Motor neuron (in vitro differentiated cells): ENCODE data around the gene REEP3. TPM values are rescaled to one million over a fixed set of nuclear protein-coding genes. Genes with fewer than 3 reads are reported as not detected.

ENCODE experiments used
- ATAC-seq, 8 experiments: fragments of 200-7000 bp; cut with Tn5 transposase; replicated peaks in 6 of 8; 2 replicates each; pipeline ENCODE4 v1.8.0; 2021; ENCODE audit warnings: mild to moderate bottlenecking in 8 of 8, moderate library complexity in 8 of 8
- H3K27ac ChIP-seq, 2 donors: fragments of 250-450 bp; sonication (Bioruptor Pico); 2 replicates each; pipeline ENCODE4 v1.9.0; 2021; ENCODE audit warnings: antibody characterized with exemption in 2 of 2, mild to moderate bottlenecking in 2 of 2, moderate library complexity in 1 of 2
- H3K4me1 ChIP-seq, 2 donors: fragments of 250-450 bp; sonication (Bioruptor Pico); replicated peaks in 1 of 2; 2 replicates each; pipeline ENCODE4 v1.6.1; 2021; ENCODE audit warnings: antibody characterized with exemption in 2 of 2, mild to moderate bottlenecking in 2 of 2, moderate library complexity in 1 of 2
- H3K4me3 ChIP-seq, 5 donors: fragments of 250-450 bp; sonication (Bioruptor Pico); 2 replicates each; pipeline ENCODE4 v1.9.0; 2021; ENCODE audit warnings: antibody characterized with exemption in 5 of 5, mild to moderate bottlenecking in 5 of 5, moderate library complexity in 4 of 5
- in situ Hi-C, 9 experiments: fragments of 400-800 bp; cut with MboI; loops; one replicate each; pipeline ENCODE4 v1.15.0; 2021; ENCODE audit warnings: low sequenced_read_pairs in 9 of 9, low pct_unique_long_range_greater_than_20kb in 2 of 9; ENCODE audit not compliant: unreplicated experiment in 9 of 9
- total RNA-seq, 8 experiments: library from RNA; unstranded; fragments of 300-600 nt; gene quantifications; 2 replicates each; pipeline versions ENCODE4 v1.2.3 to v1.2.4, GENCODE V29; 2022

REEP3 gene
- total RNA-seq, 8 experiments from 2014 or later, result 12.3 to 33.7 (median 19.9) TPM

GRCh38 chr10:63673846-63674245 lies 152.6 kb downstream of the REEP3 start:
- H3K4me3 ChIP-seq, result no peak overlapping the region
- ATAC-seq, result no peak
- H3K4me1 ChIP-seq, result peaks cover 9 to 16% of the 10 kb centered on the region in 2 donors
- no peak overlapping the region for H3K27ac ChIP-seq
- in situ Hi-C loops, result no loop called here

Other genes with a start within 250 kb of the REEP3 start
- 100 to 1,000 TPM in 2 of 8 experiments, 10 to 100 TPM in 6; 48.3 to 137 (median 57.1) TPM for gene JMJD1C, start 55.4 kb upstream of the REEP3 start, total RNA-seq